B cell (primary cell): ENCODE measurements around the gene GRHL3. TPM values are rescaled to one million over a fixed set of nuclear protein-coding genes. Genes with fewer than 3 reads are reported as not detected.

ENCODE experiments used
- ATAC-seq: fragments of 200-7000 bp; cut with Tn5 transposase; one replicate; pipeline ENCODE4 v1.10.0; 2021; ENCODE audit warnings: low read depth, mild to moderate bottlenecking, moderate number of reproducible peaks, moderate library complexity
- CTCF ChIA-PET: fragments of 350-600 bp; sonication (Branson Sonifier 250); formaldehyde crosslinking; loops from one replicate; lab custom pipeline; 2021; ENCODE audit warnings: antibody characterized with exemption, inconsistent platforms; lab: Charles Lee
- POLR2A ChIA-PET: fragments of 350-600 bp; sonication (Branson Sonifier 250); formaldehyde crosslinking; loops from one replicate; lab custom pipeline; 2021; ENCODE audit warnings: antibody characterized with exemption; lab: Charles Lee
- DNase-seq: peaks from one replicate; pipeline ENCODE4 v3.0.0; 2013
- H2AFZ ChIP-seq: 2 replicates; pipeline ENCODE4 v1.6.1; 2012; ENCODE audit warnings: mild to moderate bottlenecking, low read depth, low read length; ENCODE audit not compliant: insufficient read depth, poor library complexity, severe bottlenecking
- H3K27ac ChIP-seq, 2 donors: 1 replicate in 1 of 2; 2 replicates in 1 of 2; pipeline ENCODE4 v1.5.1; 2012 to 2013; ENCODE audit warnings: low read length in 2 of 2, mild to moderate bottlenecking in 2 of 2, moderate library complexity in 1 of 2
- H3K27me3 ChIP-seq, 4 experiments: fragments of 200-600 bp in 1 of 4; sonication (generic) in 1 of 4; replicated peaks in 1 of 4; 1 replicate in 2 of 4; 2 replicates in 2 of 4; pipeline versions ENCODE4 v1.6.1 to v1.7.0; 2013 to 2016; ENCODE audit warnings: low read length in 3 of 4, mild to moderate bottlenecking in 2 of 4, mixed read lengths in 1 of 4, moderate library complexity in 1 of 4; ENCODE audit not compliant: insufficient read depth in 4 of 4, control insufficient read depth in 3 of 4; ENCODE audit errors: control extremely low read depth in 1 of 4
- H3K36me3 ChIP-seq, 2 experiments: replicated peaks in 1 of 2; 1 replicate in 1 of 2; 2 replicates in 1 of 2; pipeline versions ENCODE4 v1.6.1 to v1.7.1; 2013; ENCODE audit warnings: low read length in 1 of 2; ENCODE audit not compliant: insufficient read depth in 2 of 2, control insufficient read depth in 1 of 2; ENCODE audit errors: control extremely low read depth in 1 of 2, extremely low read depth in 1 of 2
- H3K4me1 ChIP-seq, 2 donors: fragments of 200-600 bp in 1 of 2; sonication (generic) in 1 of 2; 1 replicate in 1 of 2; 2 replicates in 1 of 2; pipeline versions ENCODE4 v1.5.1 to v1.6.1; 2013 to 2017; ENCODE audit warnings: low read length in 2 of 2; ENCODE audit not compliant: control insufficient read depth in 2 of 2, insufficient read depth in 2 of 2
- H3K4me2 ChIP-seq: replicated peaks from 2 replicates; pipeline ENCODE3; 2012; ENCODE audit warnings: mild to moderate bottlenecking, low read depth, low read length; ENCODE audit not compliant: poor library complexity, severe bottlenecking
- H3K4me3 ChIP-seq, 5 experiments: fragments of 200-600 bp in 1 of 5; sonication (generic) in 1 of 5; 1 replicate in 3 of 5; 2 replicates in 2 of 5; pipeline versions ENCODE4 v1.5.1 to v1.7.0; 2011 to 2016; ENCODE audit warnings: low read length in 4 of 5, mild to moderate bottlenecking in 4 of 5, low read depth in 2 of 5, control low read depth in 1 of 5, moderate library complexity in 1 of 5; ENCODE audit not compliant: insufficient read depth in 1 of 5; ENCODE audit errors: control extremely low read depth in 1 of 5, extremely low read depth in 1 of 5
- H3K79me2 ChIP-seq: fragments of 200-600 bp; sonication (generic); one replicate; pipeline ENCODE4 v1.6.0; 2016; ENCODE audit warnings: low read length; ENCODE audit not compliant: control insufficient read depth, insufficient read depth
- H3K9ac ChIP-seq: fragments of 200-600 bp; sonication (generic); 2 replicates; pipeline ENCODE4 v1.6.1; 2017; ENCODE audit warnings: mild to moderate bottlenecking, low read length, moderate library complexity
- H3K9me3 ChIP-seq, 3 donors: one replicate each; pipeline versions ENCODE4 v1.6.1 to v1.7.1; 2013; ENCODE audit warnings: low read length in 2 of 3; ENCODE audit not compliant: control insufficient read depth in 2 of 3, insufficient read depth in 1 of 3; ENCODE audit errors: control extremely low read depth in 1 of 3
- H4K20me1 ChIP-seq: 2 replicates; pipeline ENCODE4 v1.6.0; 2012; ENCODE audit warnings: mild to moderate bottlenecking, low read length; ENCODE audit not compliant: insufficient read depth, control insufficient read depth, poor library complexity, severe bottlenecking
- H3K27ac Mint-ChIP-seq: one replicate; pipeline ENCODE4 v1.8.0; 2021; ENCODE audit warnings: mixed read lengths
- H3K27me3 Mint-ChIP-seq: one replicate; pipeline ENCODE4 v1.8.0; 2021; ENCODE audit warnings: mixed read lengths
- H3K4me1 Mint-ChIP-seq: one replicate; pipeline ENCODE4 v1.8.0; 2021; ENCODE audit warnings: mixed read lengths
- H3K4me3 Mint-ChIP-seq: one replicate; pipeline ENCODE4 v1.8.0; 2021; ENCODE audit warnings: mixed read lengths
- H3K9me3 Mint-ChIP-seq: one replicate; pipeline ENCODE4 v1.8.0; 2022; ENCODE audit warnings: mixed read lengths; ENCODE audit not compliant: insufficient read depth
- CTCF ChIP-seq: fragments of 200-600 bp; IDR thresholded peaks from one replicate; pipeline ENCODE4 v1.8.0; 2022; ENCODE audit warnings: antibody characterized with exemption, mild to moderate bottlenecking
- EZH2 ChIP-seq: IDR thresholded peaks from 2 replicates; pipeline ENCODE4 v1.6.1; 2012; ENCODE audit warnings: borderline replicate concordance, low read depth, mild to moderate bottlenecking, moderate library complexity, low read length; ENCODE audit not compliant: insufficient read depth, poor library complexity, severe bottlenecking
- WGBS: methylation state at CpG from one replicate; pipeline ENCODE4 v1.1.5; 2013; ENCODE audit warnings: missing lambda C conversion rate; ENCODE audit not compliant: insufficient coverage; 5-methylcytosine and 5-hydroxymethylcytosine counted together
- intact Hi-C: fragments of 100-400 bp; cut with micrococcal nuclease; formaldehyde crosslinking; loops from one replicate; pipeline ENCODE4 v1.10.0; 2022
- polyA plus RNA-seq: library from polyadenylated mRNA; depleted of rRNA; stranded (reverse); fragments of >200 nt; gene quantifications from 2 replicates; pipeline ENCODE4 v1.2.3, GENCODE V29; 2012
- total RNA-seq, 2 donors: library from RNA; stranded (reverse); fragments of 120-200 nt in 1 of 2; gene quantifications; 1 replicate in 1 of 2; 2 replicates in 1 of 2; pipeline versions ENCODE4 v1.2.3 to v1.2.4, GENCODE V29; 2013 to 2022

Gene GRHL3
- total and polyA plus RNA-seq, 2 donors (not counting 1 experiment from before 2014, with no cell fraction given), result not detected

GRCh38 chr1:24318615-24319311 is 394 bp upstream of the GRHL3 start:
- Histone ChIP-seq H3K4me3 (no peak overlapping the region), H3K27me3 (peaks cover 0 to 74% (median 46%) of the 10 kb centered on the region in 4 experiments), H3K36me3 (no peaks in the 10 kb centered on the region), H4K20me1 (no peaks in the 10 kb centered on the region), H3K27ac (no peak overlapping the region), H3K9ac (peak overlapping the region; percentile 14), H2AFZ (no peak overlapping the region), H3K9me3 (peaks cover 0 to 4% (median 0%) of the 10 kb centered on the region in 3 donors), H3K79me2 (no peaks in the 10 kb centered on the region), H3K4me2 (peak overlapping the region; percentile 63), H3K4me1 (peaks cover 35 to 37% of the 10 kb centered on the region in 2 donors)
- Mint-ChIP-seq H3K9me3 (no peaks in the 10 kb centered on the region), H3K27me3 (peaks cover 60% of the 10 kb centered on the region), H3K4me1 (peaks cover 42% of the 10 kb centered on the region), H3K27ac (no peak overlapping the region), H3K4me3 (peak overlapping the region; percentile 7)
- POLR2A ChIA-PET, result no interaction called here
- intact Hi-C loops, result no loop called here
- TF ChIP-seq CTCF (no peak), EZH2 (peak; percentile 20)
- WGBS, result 54% methylated on average over 2 of the region's 5 CpGs
- peak; percentile 31 for DNase-seq
- CTCF ChIA-PET, result interaction anchor here (1.3 kb wide), 1 partner anchor 167 kb away, joined by 3 read pairs; no protein-coding TSS in a partner anchor
- ATAC-seq, result no peak

DNA sequence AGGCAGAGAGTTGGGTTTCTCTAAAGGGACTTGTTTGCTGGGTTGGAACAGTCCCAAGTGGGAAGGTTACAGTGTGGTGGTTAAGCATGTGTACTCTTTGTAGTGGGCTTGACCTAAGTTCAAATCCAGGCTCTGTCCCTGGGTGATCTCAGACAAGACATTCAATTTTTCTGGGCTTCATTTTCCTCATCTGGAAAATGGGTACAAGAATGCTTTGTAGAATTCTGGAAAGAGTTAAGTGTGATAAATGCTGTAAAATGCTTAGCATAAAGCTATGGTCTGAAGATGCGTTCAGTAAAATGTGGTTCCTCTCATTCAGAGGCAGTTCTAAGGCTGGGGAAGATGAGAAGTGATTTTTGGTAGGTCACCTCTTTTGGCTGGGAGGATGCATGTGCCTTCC is 805 bp downstream of the GRHL3 start:
- Mint-ChIP-seq H3K9me3 (no peaks in the 10 kb centered on the region), H3K4me1 (peaks cover 42% of the 10 kb centered on the region), H3K27me3 (peaks cover 62% of the 10 kb centered on the region), H3K4me3 (no peak overlapping the region), H3K27ac (no peak overlapping the region)
- no peaks in the 10 kb centered on the region for H3K79me2 ChIP-seq
- H4K20me1 ChIP-seq, result no peaks in the 10 kb centered on the region
- no peak overlapping the region for H3K4me2 ChIP-seq
- H3K9ac ChIP-seq, result no peak overlapping the region
- H3K27me3 ChIP-seq, result peaks cover 0 to 76% (median 44%) of the 10 kb centered on the region in 4 experiments
- DNase-seq (no peak), ATAC-seq (no peak)
- H3K36me3 ChIP-seq, result no peaks in the 10 kb centered on the region
- H3K9me3 ChIP-seq, result peaks cover 0 to 4% (median 0%) of the 10 kb centered on the region in 3 donors
- H3K4me3 ChIP-seq, result no peak overlapping the region
- peaks cover 35 to 37% of the 10 kb centered on the region in 2 donors for H3K4me1 ChIP-seq
- H2AFZ ChIP-seq, result no peak overlapping the region
- TF ChIP-seq EZH2, result no peak
- TF ChIP-seq CTCF, result no peak
- no peak overlapping the region for H3K27ac ChIP-seq
- intact Hi-C loops, result loop anchor here (5.0 to 10.0 kb wide), 2 partner anchors 55 to 118 kb away; no protein-coding TSS in a partner anchor
- POLR2A ChIA-PET, result no interaction called here
- 83% methylated on average over 1 of the region's 1 CpG for WGBS
- CTCF ChIA-PET, result interaction anchor here (1.1 to 1.4 kb wide), 4 partner anchors 116 to 170 kb away, joined by 3 to 5 read pairs (median 4); no protein-coding TSS in a partner anchor
